ENCODE measurements around the gene IGF2R. TPM values are rescaled to one million over a fixed set of nuclear protein-coding genes. Genes with fewer than 3 reads are reported as not detected.

The IGF2R gene
- total and polyA plus RNA-seq, 2 experiments from 2014 or later, result 8.1 to 30.9 TPM

DNA sequence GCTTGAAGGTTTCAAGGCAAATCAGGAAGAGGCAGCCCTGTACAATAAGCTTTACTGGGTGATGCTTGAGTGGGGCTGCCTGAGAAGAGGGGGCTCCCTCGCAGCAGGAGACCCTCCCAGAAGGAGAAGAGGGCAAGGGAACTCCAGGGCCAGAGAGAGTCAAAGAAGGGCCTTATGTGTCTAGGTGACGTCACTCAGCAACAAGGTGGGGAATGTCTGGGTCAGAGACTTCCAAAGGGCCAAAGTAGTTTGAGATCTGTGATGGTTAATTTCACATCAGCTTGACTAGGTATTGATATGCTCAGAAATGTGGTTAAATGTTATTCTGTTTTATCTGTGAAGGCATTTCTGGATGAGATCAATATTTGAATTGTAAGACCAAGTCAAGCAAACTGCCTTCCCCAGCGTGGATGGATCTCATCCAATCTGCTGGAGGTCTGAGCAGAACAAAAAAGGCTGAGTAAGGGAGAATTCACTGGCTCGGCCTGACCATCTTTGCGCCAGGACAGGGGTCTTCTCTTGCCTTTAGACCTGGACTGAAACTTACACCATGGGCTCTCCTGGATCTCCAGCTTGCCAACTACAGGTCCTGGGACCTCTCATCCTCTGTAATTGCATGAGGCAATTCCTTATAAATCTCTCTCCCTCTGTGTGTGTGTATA, 42.2 kb upstream of the IGF2R start:
- DNase-seq, result no peak
- Histone ChIP-seq H3K27me3 (replicated peaks; ENCODE audit: insufficient read depth) (peaks cover 10% of the 10 kb centered on the region; the same call in 1 of the 2 replicates), H3K9ac (no peak overlapping the region), H3F3A (ENCODE audit: insufficient read depth) (no peaks in the 10 kb centered on the region), H3K9me3 (ENCODE audit: low read depth) (no peaks in the 10 kb centered on the region), H2AFZ (no peak overlapping the region), H3K4me2 (ENCODE audit: unreplicated experiment) (no peak overlapping the region), H4K20me1 (ENCODE audit: insufficient read depth) (no peaks in the 10 kb centered on the region), H3K9me2 (ENCODE audit: insufficient read depth) (no peaks in the 10 kb centered on the region), H3K36me3 (ENCODE audit: low read depth) (no peaks in the 10 kb centered on the region), H3K27ac (no peak overlapping the region), H3K4me3 (no peak overlapping the region), H3K4me1 (ENCODE audit: insufficient read depth) (no peaks in the 10 kb centered on the region), H3K79me2 (ENCODE audit: insufficient read depth) (no peaks in the 10 kb centered on the region)
- in situ Hi-C loops (cut with MboI), result no loop called here
- 75 to 79% methylated on average over 5 of the region's 5 CpGs for WGBS, 2 experiments (ENCODE audit: low coverage in 1 of 2, low lambda C conversion rate in 2 of 2, missing lambda C conversion rate in 2 of 2)
- no peak for TF ChIP-seq EZH2 (IDR thresholded peaks at IDR 0.05; ENCODE audit: insufficient read depth, poor library complexity, severe bottlenecking)
- no peak for TF ChIP-seq EZH2phosphoT487 (IDR thresholded peaks at IDR 0.05; ENCODE audit: insufficient read depth, low read depth)

DNA sequence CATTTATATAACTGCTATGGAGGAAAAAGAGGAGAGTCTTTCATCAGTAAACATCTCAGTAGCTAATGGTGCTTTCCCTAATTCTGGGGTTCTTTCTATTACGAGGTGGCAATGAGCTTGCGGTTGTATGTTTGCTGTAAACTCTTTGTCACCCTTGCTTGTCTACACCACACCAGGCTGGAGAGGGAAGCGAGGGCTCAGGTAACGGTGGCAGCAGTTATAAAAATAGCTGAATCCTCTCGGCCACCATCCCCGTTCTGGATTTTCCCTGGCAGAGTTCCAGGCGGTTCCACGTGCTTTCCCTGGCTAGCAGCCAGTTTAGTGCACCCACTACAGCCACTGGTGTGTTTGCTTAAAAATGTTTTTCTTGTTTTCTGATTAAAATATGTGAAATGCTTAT, 39.1 kb upstream of the IGF2R start:
- in situ Hi-C loops (cut with MboI), result no loop called here
- WGBS, 2 experiments (ENCODE audit: low coverage in 1 of 2, low lambda C conversion rate in 2 of 2, missing lambda C conversion rate in 2 of 2), result 43 to 44% methylated on average over 8 of the region's 8 CpGs
- Histone ChIP-seq H3K27ac (no peak overlapping the region), H3K9me3 (ENCODE audit: low read depth) (no peaks in the 10 kb centered on the region), H3K4me2 (ENCODE audit: unreplicated experiment) (no peak overlapping the region), H4K20me1 (ENCODE audit: insufficient read depth) (no peaks in the 10 kb centered on the region), H2AFZ (no peak overlapping the region), H3K36me3 (ENCODE audit: low read depth) (no peaks in the 10 kb centered on the region), H3K4me3 (no peak overlapping the region), H3K27me3 (replicated peaks; ENCODE audit: insufficient read depth) (0 out of 2 replicates have a peak, but pooled peaks cover 7% of the 10 kb centered on the region), H3K9me2 (ENCODE audit: insufficient read depth) (no peaks in the 10 kb centered on the region), H3K79me2 (ENCODE audit: insufficient read depth) (no peaks in the 10 kb centered on the region), H3K9ac (no peak overlapping the region), H3F3A (ENCODE audit: insufficient read depth) (0 out of 2 replicates have a peak, but pooled peaks cover 2% of the 10 kb centered on the region), H3K4me1 (ENCODE audit: insufficient read depth) (peaks cover 6% of the 10 kb centered on the region; the same call in 1 of the 2 replicates)
- DNase-seq, result no peak
- no peak for TF ChIP-seq EZH2phosphoT487 (IDR thresholded peaks at IDR 0.05; ENCODE audit: insufficient read depth, low read depth)
- no peak for TF ChIP-seq EZH2 (IDR thresholded peaks at IDR 0.05; ENCODE audit: insufficient read depth, poor library complexity, severe bottlenecking)

DNA sequence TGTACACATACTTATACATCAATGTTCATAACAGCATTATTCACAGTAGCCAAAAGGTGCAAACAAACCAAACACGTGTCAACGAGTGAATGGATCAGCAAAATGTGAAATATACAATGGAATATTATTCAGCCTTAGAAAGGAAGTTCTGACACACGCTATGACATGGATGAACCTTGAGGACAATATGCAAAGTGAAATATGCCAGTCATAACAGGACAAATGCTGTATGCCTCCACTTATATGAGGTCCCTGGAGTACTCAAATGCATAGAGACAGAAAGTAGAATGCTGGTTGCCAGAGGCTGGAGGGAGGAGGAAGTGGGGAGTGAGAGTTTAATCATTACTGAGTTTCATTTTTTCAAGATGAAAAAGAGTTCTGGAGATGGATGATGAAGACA, 37.8 kb upstream of the IGF2R start:
- Histone ChIP-seq H3K4me3 (no peak overlapping the region), H3F3A (ENCODE audit: insufficient read depth) (peaks cover 13% of the 10 kb centered on the region), H3K27ac (no peak overlapping the region), H3K36me3 (ENCODE audit: low read depth) (no peaks in the 10 kb centered on the region), H4K20me1 (ENCODE audit: insufficient read depth) (no peaks in the 10 kb centered on the region), H3K9me2 (ENCODE audit: insufficient read depth) (no peaks in the 10 kb centered on the region), H3K79me2 (ENCODE audit: insufficient read depth) (no peaks in the 10 kb centered on the region), H3K27me3 (replicated peaks; ENCODE audit: insufficient read depth) (no peaks in the 10 kb centered on the region), H3K9me3 (ENCODE audit: low read depth) (no peaks in the 10 kb centered on the region), H3K4me1 (ENCODE audit: insufficient read depth) (peaks cover 7% of the 10 kb centered on the region; the same call in 1 of the 2 replicates), H3K4me2 (ENCODE audit: unreplicated experiment) (no peak overlapping the region), H2AFZ (no peak overlapping the region), H3K9ac (no peak overlapping the region)
- no peak for DNase-seq
- TF ChIP-seq EZH2 (IDR thresholded peaks at IDR 0.05; ENCODE audit: insufficient read depth, poor library complexity, severe bottlenecking) (no peak), EZH2phosphoT487 (IDR thresholded peaks at IDR 0.05; ENCODE audit: insufficient read depth, low read depth) (no peak)
- in situ Hi-C loops (cut with MboI), result no loop called here
- 70 to 71% methylated on average over 3 of the region's 3 CpGs for WGBS, 2 experiments (ENCODE audit: low coverage in 1 of 2, low lambda C conversion rate in 2 of 2, missing lambda C conversion rate in 2 of 2)

DNA sequence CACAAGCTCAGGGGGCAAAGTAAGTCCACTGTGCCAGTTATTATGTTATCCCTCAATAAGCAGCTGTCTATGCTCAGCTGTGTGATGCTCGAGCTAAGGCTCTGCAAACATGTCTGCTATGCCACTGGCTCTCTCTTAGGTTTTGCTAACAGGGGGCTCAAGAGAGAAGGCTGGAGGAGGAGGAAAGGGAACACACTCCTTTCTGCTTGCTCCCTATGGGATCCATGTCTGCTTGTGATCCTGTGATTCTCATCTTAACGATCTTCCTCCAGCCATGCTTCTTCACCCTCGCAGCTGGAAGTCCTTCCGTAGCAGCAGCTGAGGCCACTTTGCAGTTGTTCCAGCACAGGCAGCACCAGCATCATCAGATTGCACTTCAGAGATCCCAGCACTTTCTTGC, 37.0 kb upstream of the IGF2R start:
- H3K27ac ChIP-seq, result no peak overlapping the region
- no peaks in the 10 kb centered on the region for H3K79me2 ChIP-seq (ENCODE audit: insufficient read depth)
- peaks cover 7% of the 10 kb centered on the region; the same call in 1 of the 2 replicates for H3K4me1 ChIP-seq (ENCODE audit: insufficient read depth)
- in situ Hi-C loops (cut with MboI), result no loop called here
- peaks cover 14% of the 10 kb centered on the region for H3F3A ChIP-seq (ENCODE audit: insufficient read depth)
- no peak for DNase-seq
- WGBS, 2 experiments (ENCODE audit: low coverage in 1 of 2, low lambda C conversion rate in 2 of 2, missing lambda C conversion rate in 2 of 2), result 66 to 80% methylated on average over 4 of the region's 4 CpGs
- no peaks in the 10 kb centered on the region for H3K9me3 ChIP-seq (ENCODE audit: low read depth)
- no peak overlapping the region for H3K4me2 ChIP-seq (ENCODE audit: unreplicated experiment)
- no peaks in the 10 kb centered on the region for H3K36me3 ChIP-seq (ENCODE audit: low read depth)
- no peak overlapping the region for H3K4me3 ChIP-seq
- no peak overlapping the region for H3K9ac ChIP-seq
- no peak overlapping the region for H2AFZ ChIP-seq
- H3K9me2 ChIP-seq (ENCODE audit: insufficient read depth), result no peaks in the 10 kb centered on the region
- no peak for TF ChIP-seq EZH2 (IDR thresholded peaks at IDR 0.05; ENCODE audit: insufficient read depth, poor library complexity, severe bottlenecking)
- TF ChIP-seq EZH2phosphoT487 (IDR thresholded peaks at IDR 0.05; ENCODE audit: insufficient read depth, low read depth), result no peak
- no peaks in the 10 kb centered on the region for H3K27me3 ChIP-seq (replicated peaks; ENCODE audit: insufficient read depth)
- no peaks in the 10 kb centered on the region for H4K20me1 ChIP-seq (ENCODE audit: insufficient read depth)
